ENCODE data around the gene MRPL21. TPM values are rescaled to one million over a fixed set of nuclear protein-coding genes. Genes with fewer than 3 reads are reported as not detected.

The MRPL21 gene
- total RNA-seq, 3 donors from 2014 or later = 49.2 to 78.4 (median 72.6) TPM

DNA sequence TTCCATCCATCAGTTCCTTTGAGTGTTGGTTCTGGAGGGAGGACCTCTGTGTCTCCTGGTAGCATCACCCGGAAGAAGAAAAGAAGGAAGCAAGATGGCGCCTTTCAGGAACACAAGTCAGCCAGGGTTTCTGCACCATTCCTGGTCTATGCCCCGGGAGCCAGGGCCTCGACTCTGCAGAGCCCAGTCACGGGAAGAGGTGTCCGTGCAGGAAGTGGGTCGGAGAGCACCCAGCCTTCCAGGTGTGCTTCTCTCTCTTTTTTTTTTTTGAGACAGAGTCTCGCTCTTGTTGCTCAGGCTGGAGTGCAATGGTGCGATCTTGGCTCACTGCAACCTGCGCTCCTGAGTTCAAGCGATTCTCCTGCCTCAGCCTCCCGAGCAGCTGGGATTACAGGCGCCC lies 21.2 kb downstream of the MRPL21 start:
- Histone ChIP-seq H3K36me3 (ENCODE audit: low read depth) (no peaks in the 10 kb centered on the region), H3K9me3 (no peaks in the 10 kb centered on the region), H3K4me3 (no peak overlapping the region), H3K4me1 (ENCODE audit: low read depth) (no peaks in the 10 kb centered on the region)
- peak in 1 of 3 donors; percentile 3 for DNase-seq
- intact Hi-C loops (cut with DNase I, micrococcal nuclease) = no loop called here
- TF ChIP-seq, protein P1, sequence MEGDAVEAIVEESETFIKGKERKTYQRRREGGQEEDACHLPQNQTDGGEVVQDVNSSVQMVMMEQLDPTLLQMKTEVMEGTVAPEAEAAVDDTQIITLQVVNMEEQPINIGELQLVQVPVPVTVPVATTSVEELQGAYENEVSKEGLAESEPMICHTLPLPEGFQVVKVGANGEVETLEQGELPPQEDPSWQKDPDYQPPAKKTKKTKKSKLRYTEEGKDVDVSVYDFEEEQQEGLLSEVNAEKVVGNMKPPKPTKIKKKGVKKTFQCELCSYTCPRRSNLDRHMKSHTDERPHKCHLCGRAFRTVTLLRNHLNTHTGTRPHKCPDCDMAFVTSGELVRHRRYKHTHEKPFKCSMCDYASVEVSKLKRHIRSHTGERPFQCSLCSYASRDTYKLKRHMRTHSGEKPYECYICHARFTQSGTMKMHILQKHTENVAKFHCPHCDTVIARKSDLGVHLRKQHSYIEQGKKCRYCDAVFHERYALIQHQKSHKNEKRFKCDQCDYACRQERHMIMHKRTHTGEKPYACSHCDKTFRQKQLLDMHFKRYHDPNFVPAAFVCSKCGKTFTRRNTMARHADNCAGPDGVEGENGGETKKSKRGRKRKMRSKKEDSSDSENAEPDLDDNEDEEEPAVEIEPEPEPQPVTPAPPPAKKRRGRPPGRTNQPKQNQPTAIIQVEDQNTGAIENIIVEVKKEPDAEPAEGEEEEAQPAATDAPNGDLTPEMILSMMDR (IDR thresholded peaks at IDR 0.05) = no peak
- no peak for ATAC-seq

DNA sequence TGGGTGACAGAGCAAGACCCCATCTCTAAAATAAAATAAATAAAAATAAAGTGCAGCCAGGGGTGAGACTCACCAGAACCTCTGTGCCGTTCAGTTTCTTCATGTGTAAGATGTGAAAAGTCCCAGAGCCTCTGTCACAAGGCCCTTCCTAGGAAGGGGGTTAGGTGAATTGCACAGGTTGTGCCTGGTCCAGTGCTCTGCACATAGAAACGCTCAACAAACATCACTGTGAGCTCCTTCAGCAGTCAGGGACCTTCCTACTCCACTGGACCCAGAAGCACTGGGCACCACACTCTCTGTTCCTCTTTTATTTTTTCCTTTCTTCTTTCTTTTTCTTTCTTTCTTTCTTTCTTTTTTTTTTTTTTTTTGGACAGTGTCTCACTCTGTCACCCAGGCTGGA lies 22.3 kb downstream of the MRPL21 start:
- H3K4me1 ChIP-seq (ENCODE audit: low read depth) = no peaks in the 10 kb centered on the region
- no peaks in the 10 kb centered on the region for H3K36me3 ChIP-seq (ENCODE audit: low read depth)
- ATAC-seq (no peak), DNase-seq (peak in 1 of 3 donors; percentile 3)
- TF ChIP-seq, protein P1 (IDR thresholded peaks at IDR 0.05) = no peak
- H3K4me3 ChIP-seq = no peak overlapping the region
- no peaks in the 10 kb centered on the region for H3K9me3 ChIP-seq
- intact Hi-C loops (cut with DNase I, micrococcal nuclease) = no loop called here

DNA sequence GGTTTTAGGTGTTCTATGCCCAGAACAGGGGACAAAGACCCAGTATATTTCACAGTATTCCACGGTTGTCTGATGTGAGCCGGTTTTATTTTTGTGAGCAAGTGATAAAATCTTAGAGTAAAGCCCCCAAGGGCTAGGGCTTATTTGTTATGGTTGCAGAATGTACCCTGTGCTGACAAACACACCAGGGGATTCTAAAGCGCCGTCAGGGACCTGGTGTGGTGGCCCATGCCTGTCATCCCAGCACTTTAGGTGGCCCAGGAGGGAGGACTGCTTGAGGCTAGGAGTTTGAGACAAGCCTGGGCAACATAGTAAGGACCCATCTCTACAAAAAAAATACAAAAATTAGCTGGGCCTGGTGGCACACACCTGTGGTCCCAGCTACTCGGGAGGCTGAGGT lies 22.8 kb downstream of the MRPL21 start:
- no peaks in the 10 kb centered on the region for H3K4me1 ChIP-seq (ENCODE audit: low read depth)
- no peaks in the 10 kb centered on the region for H3K36me3 ChIP-seq (ENCODE audit: low read depth)
- no peaks in the 10 kb centered on the region for H3K9me3 ChIP-seq
- ATAC-seq = no peak
- intact Hi-C loops (cut with DNase I, micrococcal nuclease) = no loop called here
- H3K4me3 ChIP-seq = no peak overlapping the region
- TF ChIP-seq, protein P1 (IDR thresholded peaks at IDR 0.05) = no peak
- DNase-seq = peak in 1 of 3 donors; percentile 1

DNA sequence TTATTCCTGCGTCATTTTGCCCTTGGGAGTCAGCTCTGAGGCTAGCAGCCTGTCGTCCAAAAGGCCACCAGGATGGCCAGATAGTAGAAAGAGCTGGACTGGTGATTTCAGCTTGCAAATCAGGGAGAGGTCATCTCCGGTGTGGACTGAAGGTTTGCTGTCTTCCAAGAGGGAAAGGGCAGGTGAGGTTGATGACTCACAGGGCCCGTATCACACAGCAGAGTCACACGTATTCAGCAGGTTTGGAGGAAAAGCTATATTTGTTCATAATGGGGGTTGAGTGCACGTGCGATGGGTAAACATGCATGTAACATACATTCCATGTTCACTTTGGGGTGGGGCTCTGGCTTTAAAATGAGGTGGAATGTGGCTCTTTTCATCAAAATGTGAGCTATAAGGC lies 25.6 kb downstream of the MRPL21 start:
- TF ChIP-seq, protein P1 (IDR thresholded peaks at IDR 0.05) = no peak
- intact Hi-C loops (cut with DNase I, micrococcal nuclease) = no loop called here
- H3K9me3 ChIP-seq = no peaks in the 10 kb centered on the region
- H3K4me1 ChIP-seq (ENCODE audit: low read depth) = no peaks in the 10 kb centered on the region
- no peak for DNase-seq
- no peak overlapping the region for H3K4me3 ChIP-seq
- ATAC-seq = no peak
- H3K36me3 ChIP-seq (ENCODE audit: low read depth) = no peaks in the 10 kb centered on the region

DNA sequence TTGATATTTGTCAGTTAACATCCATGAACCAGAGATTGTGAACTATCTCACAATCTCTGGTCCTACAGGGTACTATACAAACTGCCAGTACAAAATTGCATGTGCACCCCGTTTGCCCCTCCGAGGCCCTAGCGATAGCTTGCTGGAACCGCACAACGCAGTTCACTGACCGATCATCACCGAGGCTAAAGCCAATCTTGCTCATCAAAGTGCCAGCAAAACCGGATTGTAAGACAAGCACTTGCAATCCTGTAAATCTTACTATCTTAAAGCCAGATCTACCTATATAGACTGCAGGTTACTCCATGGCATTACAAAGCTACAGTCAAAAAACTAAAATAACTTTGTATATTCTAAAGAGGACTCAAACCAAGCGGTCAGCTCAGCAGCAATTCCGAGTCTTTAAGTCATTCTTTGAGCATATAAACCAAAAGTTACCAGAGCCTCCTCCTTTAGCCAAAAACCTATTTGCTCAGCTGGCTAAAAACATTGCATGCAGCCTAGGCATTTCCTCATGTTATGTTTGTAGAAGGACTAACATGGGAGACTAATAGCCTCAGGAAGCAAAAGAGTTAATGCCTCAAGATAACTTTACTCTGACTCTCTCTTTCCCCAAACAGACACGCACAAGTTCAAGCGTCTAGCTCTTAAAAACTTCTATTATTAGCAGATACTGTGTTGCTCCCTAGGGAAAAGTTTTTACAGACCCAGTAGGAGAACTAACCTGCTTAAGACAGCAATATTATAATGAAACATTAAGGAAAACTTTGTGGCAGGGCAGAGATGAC lies 31.2 kb downstream of the MRPL21 start:
- H3K4me1 ChIP-seq (ENCODE audit: low read depth) = no peaks in the 10 kb centered on the region
- H3K4me3 ChIP-seq = no peak overlapping the region
- peak in 1 of 3 donors; percentile 7 for DNase-seq
- H3K36me3 ChIP-seq (ENCODE audit: low read depth) = no peaks in the 10 kb centered on the region
- no peaks in the 10 kb centered on the region for H3K9me3 ChIP-seq
- no peak for ATAC-seq
- intact Hi-C loops (cut with DNase I, micrococcal nuclease) = no loop called here
- TF ChIP-seq, protein P1 (IDR thresholded peaks at IDR 0.05) = no peak
